NCI-H82 (cell line): Measurements from ENCODE around the gene CD300LF.
A peak's percentile ranks its signal among the peaks of the same experiment; 100 is the strongest.

ENCODE experiments used
- DNase-seq: peaks from one replicate; lab custom pipeline; 2025; lab: John Stamatoyannopoulos, UW

Gene CD300LF

GRCh38 chr17:74712756-74713155, at the start of gene CD300LF:
CD300LF (minus strand) TSS chr17:74712923; CDS start chr17:74712866, 57 bp downstream.
- DNase-seq, result no peak

- DNase-seq, result no peak
Measured at GRCh38 chr17:74761931-74762330, 49.2 kb upstream of the CD300LF start.

GRCh38 chr17:74761419-74761818, 48.7 kb upstream of the CD300LF start:
- DNase-seq, result no peak

GRCh38 chr17:74760404-74761105, 47.8 kb upstream of the CD300LF start:
- peak; percentile 77 for DNase-seq

GRCh38 chr17:74759941-74760340, 47.2 kb upstream of the CD300LF start:
- peak; percentile 84 for DNase-seq

- DNase-seq, result peak; percentile 44
Measured at GRCh38 chr17:74759243-74759801, 46.6 kb upstream of the CD300LF start.

GRCh38 chr17:74758848-74759168, 46.1 kb upstream of the CD300LF start:
- DNase-seq, result peak; percentile 47

- DNase-seq, result peak; percentile 49
Measured at GRCh38 chr17:74757931-74758847, 45.5 kb upstream of the CD300LF start.

- DNase-seq, result no peak
Measured at GRCh38 chr17:74757502-74757901, 44.8 kb upstream of the CD300LF start.

GRCh38 chr17:74756891-74757290, 44.2 kb upstream of the CD300LF start:
- no peak for DNase-seq

GRCh38 chr17:74755533-74755932, 42.8 kb upstream of the CD300LF start:
- DNase-seq, result no peak

GRCh38 chr17:74754832-74755231, 42.1 kb upstream of the CD300LF start:
- DNase-seq, result no peak

- DNase-seq, result no peak
Measured at GRCh38 chr17:74752822-74753401, 40.2 kb upstream of the CD300LF start.

- no peak for DNase-seq
Measured at GRCh38 chr17:74752415-74752814, 39.7 kb upstream of the CD300LF start.

- DNase-seq, result no peak
Measured at GRCh38 chr17:74750327-74751069, 37.8 kb upstream of the CD300LF start.

GRCh38 chr17:74750039-74750326, 37.3 kb upstream of the CD300LF start:
- no peak for DNase-seq

- DNase-seq, result peak; percentile 43
Measured at GRCh38 chr17:74749279-74750038, 36.7 kb upstream of the CD300LF start.

GRCh38 chr17:74748529-74749278, 36.0 kb upstream of the CD300LF start, which contains the start of gene NHERF1:
NHERF1 (plus strand) TSS chr17:74748628; CDS start chr17:74748847, 219 bp downstream.
- DNase-seq, result peak; percentile 97

- no peak for DNase-seq
Measured at GRCh38 chr17:74748279-74748528, 35.5 kb upstream of the CD300LF start.

GRCh38 chr17:74746922-74747321, 34.2 kb upstream of the CD300LF start:
- DNase-seq, result no peak

- no peak for DNase-seq
Measured at GRCh38 chr17:74746376-74746775, 33.7 kb upstream of the CD300LF start.
